OCI-M2 (cell line): ENCODE data around the gene ALDH2.
"Not testable (repeated sequence)": the region's sequence is repeated elsewhere in the genome, so short reads cannot be mapped to it uniquely, and the experiment has no call there.

Experiments used
- DNase-seq: peaks from one replicate; lab custom pipeline; 2025; ENCODE audit not compliant: unreplicated experiment; lab: John Stamatoyannopoulos, UW

Gene ALDH2

GRCh38 chr12:111758120-111758561 is 8.6 kb upstream of the ALDH2 start:
- DNase-seq: no peak

GRCh38 chr12:111759271-111759670 is 7.5 kb upstream of the ALDH2 start:
- DNase-seq: no peak

DNA sequence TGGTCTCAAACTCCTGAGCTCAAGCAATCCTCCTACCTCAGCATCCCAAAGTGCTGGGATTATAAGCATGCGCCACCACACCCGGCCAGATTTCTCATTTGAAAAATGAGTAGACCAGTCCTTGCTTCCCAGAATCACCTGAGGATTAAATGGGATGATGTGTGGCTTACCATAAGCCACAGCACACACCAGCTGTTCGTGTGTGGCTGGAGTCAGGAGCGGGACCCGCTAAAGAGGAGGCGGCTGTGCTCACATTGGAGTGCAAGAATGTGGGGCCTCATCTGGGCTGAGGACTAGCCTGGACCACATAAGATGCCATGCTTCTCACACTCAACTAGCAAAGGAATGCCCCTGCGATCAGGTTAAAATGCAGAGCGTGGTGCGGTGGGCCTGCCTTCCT is 6.7 kb upstream of the ALDH2 start:
- no peak for DNase-seq

DNA sequence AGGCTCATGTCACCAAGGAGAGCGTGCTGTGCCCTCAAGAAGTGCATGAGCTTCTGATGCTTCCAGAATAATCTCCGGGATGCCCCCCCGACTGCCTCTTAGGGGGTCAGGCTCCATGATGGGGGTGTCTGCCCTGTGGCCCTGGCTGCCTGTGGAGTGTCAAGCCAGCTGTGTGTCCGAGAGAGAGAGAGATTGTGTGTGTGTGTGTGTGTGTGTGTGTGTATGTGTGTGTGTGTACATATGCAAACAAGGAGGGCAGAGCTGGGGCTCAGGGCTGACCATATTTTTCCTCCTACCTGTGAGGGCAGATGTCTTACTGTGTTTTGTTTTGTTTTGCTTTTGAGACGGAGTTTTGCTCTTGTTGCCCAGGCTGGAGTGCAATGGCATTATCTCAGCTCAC is 5.6 kb upstream of the ALDH2 start:
- no peak for DNase-seq

GRCh38 chr12:111761706-111762105 is 5.0 kb upstream of the ALDH2 start:
- no peak for DNase-seq

GRCh38 chr12:111763552-111763951 is 3.2 kb upstream of the ALDH2 start:
- not testable (repeated sequence) for DNase-seq

GRCh38 chr12:111764120-111764821 is 2.5 kb upstream of the ALDH2 start:
- no peak for DNase-seq

DNA sequence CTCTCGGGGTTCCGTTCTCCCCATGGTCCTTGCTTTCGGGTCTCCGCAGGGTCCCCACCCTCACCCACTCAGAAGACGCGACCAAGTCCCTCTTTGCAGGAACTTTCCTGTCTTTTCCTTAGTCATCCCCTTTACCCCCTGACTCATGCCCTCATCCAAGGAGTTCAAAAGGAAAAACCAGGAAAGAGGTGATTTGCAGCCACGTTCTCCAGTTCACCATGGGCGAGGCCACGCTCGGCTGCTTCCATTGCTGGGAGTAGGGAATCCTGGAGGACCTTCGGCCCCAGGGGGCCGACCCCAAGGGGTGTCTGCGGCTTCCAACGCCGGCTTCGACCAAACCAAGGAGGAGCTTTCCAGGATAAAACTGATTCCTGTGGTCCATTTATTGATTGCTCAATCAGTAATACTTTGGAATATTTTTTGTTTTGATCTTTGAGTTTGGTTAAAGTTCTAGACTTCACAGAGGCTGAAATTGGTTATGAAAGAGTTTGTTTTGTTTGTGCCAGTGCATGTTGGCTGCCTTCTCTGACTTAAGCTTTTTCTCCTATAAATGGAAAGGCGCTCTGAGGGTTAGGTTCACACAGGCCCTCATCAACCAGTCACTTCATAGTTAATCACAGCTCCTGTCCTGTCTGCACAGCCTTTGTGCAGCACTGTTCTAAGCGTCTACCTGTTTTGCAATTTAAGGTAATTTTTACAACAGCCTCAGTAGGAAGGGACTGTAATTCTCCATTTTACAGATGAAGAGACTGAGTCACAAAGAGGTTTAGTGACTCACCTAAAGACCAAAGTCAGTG is 827 bp downstream of the ALDH2 start:
- no peak for DNase-seq

GRCh38 chr12:111768159-111768895 is 1.6 kb downstream of the ALDH2 start:
- DNase-seq: no peak

DNA sequence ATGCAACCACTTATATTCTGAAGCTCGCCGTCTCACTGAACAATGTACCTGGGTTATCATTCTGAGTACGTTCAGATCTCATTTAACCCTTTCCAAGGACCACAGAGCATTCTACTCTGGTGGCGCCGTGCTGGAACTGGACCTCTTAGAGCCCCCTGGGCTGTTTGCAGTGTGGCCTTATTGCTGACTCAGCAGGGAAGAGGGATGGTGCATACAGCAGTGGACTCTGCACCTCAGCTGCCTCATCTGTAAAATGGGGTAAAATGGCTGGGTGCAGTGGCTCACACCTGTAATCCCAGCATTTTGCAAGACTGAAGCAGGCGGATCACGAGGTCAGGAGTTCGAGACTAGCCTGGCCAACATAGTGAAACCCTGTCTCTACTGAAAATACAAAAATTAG is 2.9 kb downstream of the ALDH2 start:
- DNase-seq: no peak

DNA sequence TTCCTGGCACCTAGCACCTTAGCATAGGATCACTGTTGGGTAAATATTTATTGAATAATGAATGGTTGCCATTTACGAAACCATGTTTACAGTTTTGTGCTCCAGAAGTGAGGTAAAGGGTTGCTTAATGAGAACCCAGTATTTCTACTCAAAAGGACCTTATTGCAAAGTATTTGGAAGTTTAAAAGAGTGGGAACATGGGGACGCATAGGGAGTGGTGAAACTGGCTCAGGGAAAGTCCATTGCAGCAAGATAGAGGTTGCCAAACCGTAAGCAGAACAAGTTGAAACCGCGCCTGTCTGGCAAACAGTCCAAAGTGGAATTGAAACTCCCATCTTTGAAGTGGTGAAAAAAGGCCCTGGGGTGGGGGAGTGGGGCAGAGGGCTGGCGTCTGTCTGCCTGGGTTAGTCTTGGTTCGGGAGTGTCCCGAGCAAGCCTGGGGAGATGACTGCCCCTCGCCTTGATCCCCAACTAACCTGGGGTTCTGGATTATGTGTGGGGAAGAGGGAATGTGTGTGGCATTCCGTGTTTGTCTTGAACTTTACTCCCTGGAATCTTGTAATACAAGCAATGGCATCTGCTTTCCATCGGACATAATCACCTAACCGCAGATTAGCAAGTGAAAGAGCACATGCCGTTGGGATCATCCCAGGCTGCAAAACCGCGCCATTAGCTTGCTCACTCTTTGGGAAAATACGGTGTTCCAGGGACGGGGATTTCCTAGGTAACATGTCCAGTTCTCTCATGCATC is 7.2 kb downstream of the ALDH2 start:
- no peak for DNase-seq

- peak; percentile 60 for DNase-seq
Observed at GRCh38 chr12:111775205-111776193, 8.8 kb downstream of the ALDH2 start.

GRCh38 chr12:111776836-111777344 is 10.2 kb downstream of the ALDH2 start:
- DNase-seq: no peak

DNA sequence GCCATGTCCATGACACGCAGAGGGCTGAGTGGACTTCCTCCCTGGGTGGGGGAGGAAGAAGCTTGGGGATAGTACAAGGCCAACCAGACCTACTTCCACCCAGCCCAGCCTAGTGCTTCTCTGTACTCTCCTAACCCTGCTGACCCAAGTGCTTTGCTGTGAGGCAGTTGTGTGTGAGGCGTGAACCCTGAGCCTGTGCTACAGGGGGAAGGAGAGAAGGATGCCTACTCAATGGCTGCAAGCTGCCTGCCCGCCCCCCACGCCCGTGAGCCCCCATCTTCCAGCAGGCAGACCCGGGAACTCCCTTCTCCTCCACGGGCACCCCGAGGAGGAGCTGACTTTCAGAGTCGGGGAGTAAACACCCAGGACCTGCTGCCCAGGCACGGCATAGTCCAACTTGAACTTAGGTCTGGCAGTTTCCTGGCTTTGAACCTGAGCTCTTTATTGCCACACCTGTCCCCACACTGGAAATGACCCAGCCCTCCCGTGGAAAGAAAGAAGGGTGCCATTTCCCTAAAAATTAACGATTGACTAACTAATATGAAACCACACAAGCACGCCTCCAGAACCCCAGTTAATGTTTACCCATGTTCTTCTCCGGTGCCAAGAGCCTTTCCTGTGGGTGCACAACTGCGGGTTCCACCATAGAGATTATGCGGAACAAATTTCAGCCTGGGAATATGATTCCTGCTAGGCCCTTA is 10.8 kb downstream of the ALDH2 start:
- no peak for DNase-seq

GRCh38 chr12:111780166-111780565 is 13.4 kb downstream of the ALDH2 start:
- DNase-seq: no peak

- DNase-seq: no peak
Observed at GRCh38 chr12:111780615-111781014, 13.9 kb downstream of the ALDH2 start.

- no peak for DNase-seq
Observed at GRCh38 chr12:111781085-111781658, 14.4 kb downstream of the ALDH2 start.

- no peak for DNase-seq
Observed at GRCh38 chr12:111783046-111783445, 16.3 kb downstream of the ALDH2 start.

GRCh38 chr12:111784953-111785352 is 18.2 kb downstream of the ALDH2 start:
- DNase-seq: no peak
